Measurements from ENCODE around the gene MYO5B. TPM values are rescaled to one million over a fixed set of nuclear protein-coding genes. Genes with fewer than 3 reads are reported as not detected.

MYO5B gene
- total and polyA plus RNA-seq, 2 donors (not counting 1 experiment from before 2014, with no cell fraction given) = 0.30 to 1.7 TPM

GRCh38 chr18:49866680-49867079 is 328.3 kb downstream of the MYO5B start:
- CTCF ChIA-PET = no interaction called here
- H3K4me1 Mint-ChIP-seq = no peaks in the 10 kb centered on the region
- no peak overlapping the region for H3K4me3 Mint-ChIP-seq
- Histone ChIP-seq H3K9me3 (ENCODE audit: control extremely low read depth in 1 of 3, control insufficient read depth in 2 of 3, insufficient read depth in 1 of 3, low read length in 2 of 3) (no peaks in the 10 kb centered on the region), H4K20me1 (ENCODE audit: control insufficient read depth, insufficient read depth, low read length, poor library complexity, severe bottlenecking) (no peaks in the 10 kb centered on the region), H3K4me1 (ENCODE audit: control insufficient read depth in 2 of 2, insufficient read depth in 2 of 2, low read length in 2 of 2) (no peaks in the 10 kb centered on the region), H3K4me2 (replicated peaks; ENCODE audit: low read depth, low read length, poor library complexity, severe bottlenecking) (no peak overlapping the region), H3K27ac (ENCODE audit: low read length in 2 of 2) (no peak overlapping the region), H3K27me3 (replicated peaks in 1 of 4; ENCODE audit: control extremely low read depth in 1 of 4, control insufficient read depth in 3 of 4, insufficient read depth in 4 of 4, low read length in 3 of 4) (no peaks in the 10 kb centered on the region), H2AFZ (ENCODE audit: insufficient read depth, low read depth, low read length, poor library complexity, severe bottlenecking) (no peak overlapping the region), H3K4me3 (ENCODE audit: control extremely low read depth in 1 of 5, extremely low read depth in 1 of 5, insufficient read depth in 1 of 5, low read depth in 2 of 5, low read length in 4 of 5) (no peak overlapping the region), H3K36me3 (replicated peaks in 1 of 2; ENCODE audit: control extremely low read depth in 1 of 2, control insufficient read depth in 1 of 2, extremely low read depth in 1 of 2, insufficient read depth in 2 of 2, low read length in 1 of 2) (no peaks in the 10 kb centered on the region), H3K79me2 (ENCODE audit: control insufficient read depth, insufficient read depth, low read length) (no peaks in the 10 kb centered on the region), H3K9ac (ENCODE audit: low read length) (no peak overlapping the region)
- no peak for DNase-seq
- H3K27ac Mint-ChIP-seq = no peak overlapping the region
- TF ChIP-seq CTCF (IDR thresholded peaks at IDR 0.05) = no peak
- TF ChIP-seq EZH2 (IDR thresholded peaks at IDR 0.05; ENCODE audit: borderline replicate concordance, insufficient read depth, low read depth, low read length, poor library complexity, severe bottlenecking) = no peak
- WGBS (ENCODE audit: insufficient coverage) = 100% methylated on average over 1 of the region's 1 CpG
- H3K27me3 Mint-ChIP-seq = peaks cover 24% of the 10 kb centered on the region
- ATAC-seq (ENCODE audit: low read depth) = no peak
- intact Hi-C loops (cut with micrococcal nuclease) = no loop called here
- no peaks in the 10 kb centered on the region for H3K9me3 Mint-ChIP-seq (ENCODE audit: insufficient read depth)
- POLR2A ChIA-PET = no interaction called here

GRCh38 chr18:49865401-49865800 is 329.5 kb downstream of the MYO5B start:
- POLR2A ChIA-PET = no interaction called here
- Histone ChIP-seq H3K9ac (ENCODE audit: low read length) (no peak overlapping the region), H3K79me2 (ENCODE audit: control insufficient read depth, insufficient read depth, low read length) (no peaks in the 10 kb centered on the region), H3K27ac (ENCODE audit: low read length in 2 of 2) (no peak overlapping the region), H3K36me3 (replicated peaks in 1 of 2; ENCODE audit: control extremely low read depth in 1 of 2, control insufficient read depth in 1 of 2, extremely low read depth in 1 of 2, insufficient read depth in 2 of 2, low read length in 1 of 2) (no peaks in the 10 kb centered on the region), H3K4me2 (replicated peaks; ENCODE audit: low read depth, low read length, poor library complexity, severe bottlenecking) (no peak overlapping the region), H4K20me1 (ENCODE audit: control insufficient read depth, insufficient read depth, low read length, poor library complexity, severe bottlenecking) (no peaks in the 10 kb centered on the region), H3K27me3 (replicated peaks in 1 of 4; ENCODE audit: control extremely low read depth in 1 of 4, control insufficient read depth in 3 of 4, insufficient read depth in 4 of 4, low read length in 3 of 4) (no peaks in the 10 kb centered on the region), H2AFZ (ENCODE audit: insufficient read depth, low read depth, low read length, poor library complexity, severe bottlenecking) (no peak overlapping the region), H3K4me1 (ENCODE audit: control insufficient read depth in 2 of 2, insufficient read depth in 2 of 2, low read length in 2 of 2) (no peaks in the 10 kb centered on the region), H3K4me3 (ENCODE audit: control extremely low read depth in 1 of 5, extremely low read depth in 1 of 5, insufficient read depth in 1 of 5, low read depth in 2 of 5, low read length in 4 of 5) (no peak overlapping the region), H3K9me3 (ENCODE audit: control extremely low read depth in 1 of 3, control insufficient read depth in 2 of 3, insufficient read depth in 1 of 3, low read length in 2 of 3) (no peaks in the 10 kb centered on the region)
- WGBS (ENCODE audit: insufficient coverage) = 18% methylated on average over 2 of the region's 2 CpGs
- TF ChIP-seq EZH2 (IDR thresholded peaks at IDR 0.05; ENCODE audit: borderline replicate concordance, insufficient read depth, low read depth, low read length, poor library complexity, severe bottlenecking) = no peak
- no peak for TF ChIP-seq CTCF (IDR thresholded peaks at IDR 0.05)
- H3K9me3 Mint-ChIP-seq (ENCODE audit: insufficient read depth) = no peaks in the 10 kb centered on the region
- ATAC-seq (ENCODE audit: low read depth) (no peak), DNase-seq (no peak)
- H3K4me1 Mint-ChIP-seq = no peaks in the 10 kb centered on the region
- H3K27ac Mint-ChIP-seq = no peak overlapping the region
- no peak overlapping the region for H3K4me3 Mint-ChIP-seq
- peaks cover 16% of the 10 kb centered on the region for H3K27me3 Mint-ChIP-seq
- intact Hi-C loops (cut with micrococcal nuclease) = no loop called here
- CTCF ChIA-PET = no interaction called here

All from B cell (primary cell).